IMR-90 (cell line): ENCODE results near the gene ILK. TPM values are rescaled to one million over a fixed set of nuclear protein-coding genes. Genes with fewer than 3 reads are reported as not detected.

Experiments used
- ATAC-seq: fragments of 200-7000 bp; cut with Tn5 transposase; 2 replicates; pipeline ENCODE4 v1.9.1; 2020; ENCODE audit warnings: low read depth, mild to moderate bottlenecking, moderate library complexity
- BruUV-seq: library from RNA; stranded (reverse); fragments of 400-500 nt; replicated peaks from 2 replicates; lab custom pipeline; 2021; lab: Mats Ljungman, UMichigan
- CTCF ChIA-PET: fragments of 300-600 bp; formaldehyde crosslinking; extraction: SDS; loops from one replicate; lab custom pipeline; 2021; ENCODE audit warnings: antibody characterized with exemption; lab: Yijun Ruan, JAX
- POLR2A ChIA-PET: fragments of 300-600 bp; sonication (Branson Sonifier 250); formaldehyde crosslinking; loops from one replicate; lab custom pipeline; 2022; ENCODE audit warnings: antibody characterized with exemption; ENCODE audit not compliant: unreplicated experiment; lab: Charles Lee
- DNase-seq: peaks from one replicate; pipeline ENCODE4 v3.0.0; 2013
- H2AFZ ChIP-seq: replicated peaks from 2 replicates; pipeline ENCODE3; 2013; ENCODE audit warnings: low read length, mild to moderate bottlenecking; ENCODE audit not compliant: poor library complexity
- H2AK5ac ChIP-seq: 2 replicates; pipeline ENCODE4 v1.6.1; 2013; ENCODE audit warnings: low read depth, low read length, inconsistent platforms
- H2AK9ac ChIP-seq: replicated peaks from 2 replicates; pipeline ENCODE3; 2013; ENCODE audit warnings: mild to moderate bottlenecking, low read depth, low read length, moderate library complexity; ENCODE audit not compliant: poor library complexity
- H2BK120ac ChIP-seq: 2 replicates; pipeline ENCODE4 v1.6.1; 2013; ENCODE audit warnings: low read depth, low read length, inconsistent platforms
- H2BK15ac ChIP-seq: 3 replicates; pipeline ENCODE4 v1.6.1; 2013; ENCODE audit warnings: low read depth, low read length, inconsistent platforms
- H2BK20ac ChIP-seq: 2 replicates; pipeline ENCODE4 v1.6.1; 2013; ENCODE audit warnings: low read depth, mild to moderate bottlenecking, inconsistent platforms, low read length, moderate library complexity
- H2BK5ac ChIP-seq: 2 replicates; pipeline ENCODE4 v1.6.1; 2013; ENCODE audit warnings: mild to moderate bottlenecking, low read depth, low read length, inconsistent platforms; ENCODE audit not compliant: poor library complexity, severe bottlenecking
- H3K14ac ChIP-seq: replicated peaks from 2 replicates; pipeline ENCODE4 v1.6.1; 2013; ENCODE audit warnings: low read depth, low read length, inconsistent platforms
- H3K18ac ChIP-seq: 2 replicates; pipeline ENCODE4 v1.6.1; 2013; ENCODE audit warnings: low read depth, low read length, control low read depth
- H3K23ac ChIP-seq: 2 replicates; pipeline ENCODE4 v1.6.1; 2013; ENCODE audit warnings: low read depth, low read length, inconsistent platforms
- H3K27ac ChIP-seq: 2 replicates; pipeline ENCODE4 v1.5.1; 2013; ENCODE audit warnings: mild to moderate bottlenecking, control low read depth, low read length; ENCODE audit not compliant: insufficient read depth
- H3K27me3 ChIP-seq: 2 replicates; pipeline ENCODE4 v1.6.1; 2013; ENCODE audit warnings: low read length; ENCODE audit not compliant: control insufficient read depth, insufficient read depth
- H3K36me3 ChIP-seq: 2 replicates; pipeline ENCODE4 v1.6.1; 2013; ENCODE audit warnings: low read length, mixed read lengths; ENCODE audit not compliant: control insufficient read depth, insufficient read depth
- H3K4ac ChIP-seq: 2 replicates; pipeline ENCODE4 v1.6.1; 2013; ENCODE audit warnings: low read depth, low read length, inconsistent platforms
- H3K4me1 ChIP-seq: 2 replicates; pipeline ENCODE4 v1.6.1; 2013; ENCODE audit warnings: low read length, mixed read lengths; ENCODE audit not compliant: control insufficient read depth, insufficient read depth
- H3K4me2 ChIP-seq: 2 replicates; pipeline ENCODE4 v1.6.1; 2013; ENCODE audit warnings: low read depth, mild to moderate bottlenecking, control low read depth, low read length, moderate library complexity
- H3K4me3 ChIP-seq: 2 replicates; pipeline ENCODE4 v1.5.1; 2013; ENCODE audit warnings: low read depth, mild to moderate bottlenecking, control low read depth, low read length, moderate library complexity; ENCODE audit not compliant: insufficient read depth
- H3K56ac ChIP-seq: 2 replicates; pipeline ENCODE4 v1.6.1; 2013; ENCODE audit warnings: low read length, inconsistent platforms; ENCODE audit not compliant: insufficient read depth; ENCODE audit errors: extremely low read depth
- H3K79me1 ChIP-seq, 2 experiments: 2 replicates each; pipeline ENCODE4 v1.6.1; 2013; ENCODE audit warnings: low read length in 2 of 2, inconsistent platforms in 1 of 2, low read depth in 1 of 2
- H3K9ac ChIP-seq: 2 replicates; pipeline ENCODE4 v1.6.1; 2013; ENCODE audit warnings: low read depth, low read length, control low read depth
- H3K9me1 ChIP-seq: 2 replicates; pipeline ENCODE4 v1.6.1; 2013; ENCODE audit warnings: low read length, inconsistent platforms; ENCODE audit not compliant: insufficient read depth
- H3K9me3 ChIP-seq: 2 replicates; pipeline ENCODE4 v1.6.1; 2013; ENCODE audit warnings: low read length; ENCODE audit not compliant: control insufficient read depth, insufficient read depth
- H4K20me1 ChIP-seq: 2 replicates; pipeline ENCODE4 v1.6.1; 2013; ENCODE audit warnings: low read length, inconsistent platforms; ENCODE audit not compliant: insufficient read depth
- H4K5ac ChIP-seq: 2 replicates; pipeline ENCODE4 v1.6.1; 2013; ENCODE audit warnings: mild to moderate bottlenecking, low read depth, low read length, control low read depth
- H4K8ac ChIP-seq, 2 experiments: 2 replicates each; pipeline ENCODE4 v1.6.1; 2013; ENCODE audit warnings: low read depth in 2 of 2, low read length in 2 of 2, control low read depth in 1 of 2, inconsistent platforms in 1 of 2
- H4K91ac ChIP-seq: 2 replicates; pipeline ENCODE4 v1.6.1; 2013; ENCODE audit warnings: low read depth, low read length, inconsistent platforms; ENCODE audit not compliant: insufficient read depth
- BHLHE40 ChIP-seq: fragments of 150-350 bp; IDR thresholded peaks from 2 replicates; pipeline ENCODE4 v1.6.1; 2016; ENCODE audit warnings: mild to moderate bottlenecking, low read depth, low read length
- CEBPB ChIP-seq: IDR thresholded peaks from 2 replicates; pipeline ENCODE4 v1.6.1; 2012; ENCODE audit warnings: low read depth, low read length, improper control_type of control experiment
- CHD1 ChIP-seq: IDR thresholded peaks from 2 replicates; pipeline ENCODE4 v1.6.1; 2012; ENCODE audit warnings: low read depth, low read length, improper control_type of control experiment
- CTCF ChIP-seq: conservative IDR thresholded peaks from 2 replicates; pipeline ENCODE4 v1.5.1; 2012; ENCODE audit warnings: mild to moderate bottlenecking, low read depth, low read length, improper control_type of control experiment
- ELK1 ChIP-seq: fragments of 150-350 bp; IDR thresholded peaks from 2 replicates; pipeline ENCODE4 v1.6.1; 2016; ENCODE audit warnings: low read depth, mild to moderate bottlenecking, low read length, moderate library complexity, borderline replicate concordance
- FOS ChIP-seq: fragments of 150-350 bp; IDR thresholded peaks from 2 replicates; pipeline ENCODE4 v1.6.1; 2016; ENCODE audit warnings: low read depth, low read length
- MAFK ChIP-seq: IDR thresholded peaks from 2 replicates; pipeline ENCODE4 v1.6.1; 2012; ENCODE audit warnings: low read depth, low read length, improper control_type of control experiment
- MAZ ChIP-seq: IDR thresholded peaks from 2 replicates; pipeline ENCODE4 v1.6.1; 2012; ENCODE audit warnings: low read depth, mild to moderate bottlenecking, low read length, improper control_type of control experiment, moderate library complexity, borderline replicate concordance
- MXI1 ChIP-seq: IDR thresholded peaks from 2 replicates; pipeline ENCODE4 v1.6.1; 2012; ENCODE audit warnings: low read depth, mild to moderate bottlenecking, low read length, moderate library complexity, borderline replicate concordance
- NFE2L2 ChIP-seq: fragments of 150-350 bp; IDR thresholded peaks from 2 replicates; pipeline ENCODE4 v1.6.1; 2016; ENCODE audit warnings: low read depth, mild to moderate bottlenecking, low read length
- POLR2A ChIP-seq: IDR thresholded peaks from 2 replicates; pipeline ENCODE4 v1.6.1; 2012; ENCODE audit warnings: mild to moderate bottlenecking, low read depth, low read length
- RCOR1 ChIP-seq: IDR thresholded peaks from 2 replicates; pipeline ENCODE4 v1.6.1; 2012; ENCODE audit warnings: mild to moderate bottlenecking, low read length, improper control_type of control experiment; ENCODE audit not compliant: insufficient replicate concordance
- RFX5 ChIP-seq: IDR thresholded peaks from 2 replicates; pipeline ENCODE4 v1.8.0; 2012; ENCODE audit warnings: low read depth, mild to moderate bottlenecking, low read length, moderate library complexity
- SMC3 ChIP-seq: fragments of 150-350 bp; IDR thresholded peaks from 2 replicates; pipeline ENCODE4 v1.6.1; 2016; ENCODE audit warnings: low read depth, mild to moderate bottlenecking, antibody characterized with exemption, low read length, moderate library complexity
- USF2 ChIP-seq: fragments of 150-350 bp; IDR thresholded peaks from 2 replicates; pipeline ENCODE4 v1.6.1; 2017; ENCODE audit warnings: mild to moderate bottlenecking, antibody characterized with exemption, low read length, low read depth
- WGBS, 2 experiments: methylation state at CpG; one replicate each; pipeline versions ENCODE4 v1.1.5 to v1.1.7; 2013; ENCODE audit warnings: missing lambda C conversion rate in 2 of 2; ENCODE audit not compliant: insufficient read length in 1 of 2; ENCODE audit errors: extremely low coverage in 2 of 2; 5-methylcytosine and 5-hydroxymethylcytosine counted together
- dilution Hi-C: fragments of 300-500 bp; cut with HindIII; formaldehyde crosslinking; loops from one replicate; pipeline ENCODE4 v1.14.3; 2018; ENCODE audit warnings: low sequenced_read_pairs; ENCODE audit not compliant: unreplicated experiment
- in situ Hi-C: fragments of 300-500 bp; cut with MboI; formaldehyde crosslinking; loops from 3 replicates; pipeline ENCODE4 v1.14.3; 2019; ENCODE audit warnings: low sequenced_read_pairs, inconsistent platforms, mixed read lengths
- intact Hi-C: fragments of 100-400 bp; cut with micrococcal nuclease; formaldehyde crosslinking; loops from 2 replicates; pipeline ENCODE4 v1.10.0; 2022
- polyA plus RNA-seq, 3 experiments: library from polyadenylated mRNA; depleted of rRNA; stranded (reverse); fragments of >200 nt; gene quantifications; 2 replicates each; pipeline ENCODE4 v1.2.3, GENCODE V29; 2012; ENCODE audit warnings: low replicate concordance in 1 of 3
- total RNA-seq: library from RNA; depleted of rRNA; stranded (reverse); fragments of >200 nt; gene quantifications from 2 replicates; pipeline ENCODE4 v1.2.3, GENCODE V29; 2012

Gene ILK
- total and polyA plus RNA-seq, 2 of the 4 experiments (the other 2 are of a cell fraction), result 339 to 389 TPM

GRCh38 chr11:6561288-6561687, 42.3 kb upstream of the ILK start:
- Histone ChIP-seq H4K8ac (no peak overlapping the region), H3K4ac (no peak overlapping the region), H4K5ac (no peak overlapping the region), H3K79me1 (no peaks in the 10 kb centered on the region), H4K91ac (no peak overlapping the region), H2BK120ac (no peak overlapping the region), H4K20me1 (no peaks in the 10 kb centered on the region), H3K56ac (no peak overlapping the region), H2BK20ac (no peak overlapping the region), H3K4me1 (no peaks in the 10 kb centered on the region), H3K27me3 (no peaks in the 10 kb centered on the region), H3K9me1 (peaks cover 4% of the 10 kb centered on the region; the same call in 1 of the 2 replicates), H2AK9ac (no peak overlapping the region), H2BK15ac (no peak overlapping the region), H2BK5ac (no peak overlapping the region), H3K4me2 (no peak overlapping the region), H3K27ac (no peak overlapping the region), H3K4me3 (no peak overlapping the region), H3K9me3 (no peaks in the 10 kb centered on the region), H3K18ac (no peak overlapping the region), H3K14ac (no peak overlapping the region), H3K9ac (no peak overlapping the region), H3K36me3 (no peaks in the 10 kb centered on the region), H2AK5ac (no peak overlapping the region), H2AFZ (no peak overlapping the region), H3K23ac (no peak overlapping the region)
- DNase-seq, result no peak
- in situ Hi-C loops (no loop called here), intact Hi-C loops (no loop called here), dilution Hi-C loops (no loop called here)
- POLR2A ChIA-PET, result no interaction called here
- CTCF ChIA-PET, result no interaction called here
- TF ChIP-seq CHD1, result no peak
- no peak for TF ChIP-seq MAFK
- TF ChIP-seq ELK1, result no peak
- TF ChIP-seq SMC3, result no peak
- no peak for TF ChIP-seq FOS
- TF ChIP-seq CTCF, result no peak
- no peak for TF ChIP-seq NFE2L2
- no peak for TF ChIP-seq RFX5
- TF ChIP-seq RCOR1, result no peak
- no peak for TF ChIP-seq POLR2A
- no peak for TF ChIP-seq MAZ
- TF ChIP-seq MXI1, result no peak
- no peak for TF ChIP-seq USF2
- no peak for TF ChIP-seq CEBPB
- TF ChIP-seq BHLHE40, result no peak
- ATAC-seq, result no peak
- no CpG with 5 or more reads among the region's 3 CpGs for WGBS, 2 experiments
- BruUV-seq, result no TSS peak
